ENCODE measurements around the gene PLCH2.
A peak's percentile ranks its signal among the peaks of the same experiment; 100 is the strongest.

Gene PLCH2

GRCh38 chr1:2460203-2460602, 15.9 kb upstream of the PLCH2 start:
- no peak for DNase-seq (ENCODE audit: low spot score)

GRCh38 chr1:2460996-2461751, 14.9 kb upstream of the PLCH2 start:
- no peak for DNase-seq (ENCODE audit: low spot score)

GRCh38 chr1:2462819-2463218, 13.3 kb upstream of the PLCH2 start:
- no peak for DNase-seq (ENCODE audit: low spot score)

- DNase-seq (ENCODE audit: low spot score), result no peak
Measured at GRCh38 chr1:2463396-2463795, 12.7 kb upstream of the PLCH2 start.

GRCh38 chr1:2465371-2466269, 10.5 kb upstream of the PLCH2 start:
- no peak for DNase-seq (ENCODE audit: low spot score)

GRCh38 chr1:2466270-2466665, 9.8 kb upstream of the PLCH2 start:
- no peak for DNase-seq (ENCODE audit: low spot score)

- no peak for DNase-seq (ENCODE audit: low spot score)
Measured at GRCh38 chr1:2466958-2467554, 9.0 kb upstream of the PLCH2 start.

- peak; percentile 73 for DNase-seq (ENCODE audit: low spot score)
Measured at GRCh38 chr1:2468041-2468472, 8.0 kb upstream of the PLCH2 start.

- DNase-seq (ENCODE audit: low spot score), result no peak
Measured at GRCh38 chr1:2468540-2468939, 7.5 kb upstream of the PLCH2 start.

- no peak for DNase-seq (ENCODE audit: low spot score)
Measured at GRCh38 chr1:2469103-2469940, 6.8 kb upstream of the PLCH2 start.

- DNase-seq (ENCODE audit: low spot score), result no peak
Measured at GRCh38 chr1:2470290-2471158, 5.6 kb upstream of the PLCH2 start.

GRCh38 chr1:2471159-2471471, 5.0 kb upstream of the PLCH2 start:
- no peak for DNase-seq (ENCODE audit: low spot score)

- DNase-seq (ENCODE audit: low spot score), result no peak
Measured at GRCh38 chr1:2471587-2472001, 4.5 kb upstream of the PLCH2 start.

GRCh38 chr1:2472109-2472508, 4.0 kb upstream of the PLCH2 start:
- DNase-seq (ENCODE audit: low spot score), result no peak

- DNase-seq (ENCODE audit: low spot score), result no peak
Measured at GRCh38 chr1:2472561-2473177, 3.4 kb upstream of the PLCH2 start.

- DNase-seq (ENCODE audit: low spot score), result no peak
Measured at GRCh38 chr1:2473198-2473597, 2.9 kb upstream of the PLCH2 start.

GRCh38 chr1:2474104-2474844, 1.8 kb upstream of the PLCH2 start:
- DNase-seq (ENCODE audit: low spot score), result no peak

- no peak for DNase-seq (ENCODE audit: low spot score)
Measured at GRCh38 chr1:2474933-2475371, 1.1 kb upstream of the PLCH2 start.

- DNase-seq (ENCODE audit: low spot score), result no peak
Measured at GRCh38 chr1:2475571-2475970, 518 bp upstream of the PLCH2 start.

GRCh38 chr1:2477309-2477708, 1.2 kb downstream of the PLCH2 start:
- DNase-seq (ENCODE audit: low spot score), result no peak
